Measurements from ENCODE around the gene RPS28. TPM values are rescaled to one million over a fixed set of nuclear protein-coding genes. Genes with fewer than 3 reads are reported as not detected.

The RPS28 gene
- total RNA-seq, 2 donors from 2014 or later, result 158 to 402 TPM

GRCh38 chr19:8334458-8335342, 13.4 kb downstream of the RPS28 start:
- no peak for DNase-seq (ENCODE audit: low spot score)
- peaks cover 9 to 10% of the 10 kb centered on the region in 2 donors for H3K27me3 ChIP-seq

GRCh38 chr19:8335343-8336071, 14.2 kb downstream of the RPS28 start:
- no peak for DNase-seq (ENCODE audit: low spot score)

More at GRCh38 chr19:8334458-8335342, 13.4 kb downstream of the RPS28 start:
- no peak overlapping the region for H3K27ac ChIP-seq
- peak overlapping the region in 1 of 2 donors; percentile 31 for H3K4me3 ChIP-seq
- no peaks in the 10 kb centered on the region for H3K36me3 ChIP-seq
- no peaks in the 10 kb centered on the region for H3K9me3 ChIP-seq
- peaks cover 0 to 26% of the 10 kb centered on the region in 2 donors for H3K4me1 ChIP-seq
- no peak for TF ChIP-seq CTCF (IDR thresholded peaks at IDR 0.05)

GRCh38 chr19:8336072-8336569, 14.8 kb downstream of the RPS28 start:
- H3K9me3 ChIP-seq, result no peaks in the 10 kb centered on the region
- H3K27ac ChIP-seq, result no peak overlapping the region
- H3K36me3 ChIP-seq, result no peaks in the 10 kb centered on the region
- TF ChIP-seq CTCF (IDR thresholded peaks at IDR 0.05), result no peak
- H3K27me3 ChIP-seq, result peaks cover 9 to 10% of the 10 kb centered on the region in 2 donors
- DNase-seq (ENCODE audit: low spot score), result no peak
- H3K4me3 ChIP-seq, result no peak overlapping the region
- H3K4me1 ChIP-seq, result peaks cover 0 to 30% of the 10 kb centered on the region in 2 donors

More at GRCh38 chr19:8335343-8336071, 14.2 kb downstream of the RPS28 start:
- Histone ChIP-seq H3K36me3 (no peaks in the 10 kb centered on the region), H3K4me3 (peak overlapping the region in 1 of 2 donors; percentile 31), H3K4me1 (peaks cover 0 to 29% of the 10 kb centered on the region in 2 donors), H3K27ac (no peak overlapping the region), H3K27me3 (peaks cover 9 to 10% of the 10 kb centered on the region in 2 donors), H3K9me3 (no peaks in the 10 kb centered on the region)
- no peak for TF ChIP-seq CTCF (IDR thresholded peaks at IDR 0.05)

GRCh38 chr19:8336660-8337059, 15.4 kb downstream of the RPS28 start:
- Histone ChIP-seq H3K4me1 (peaks cover 0 to 30% of the 10 kb centered on the region in 2 donors), H3K27me3 (peaks cover 9 to 10% of the 10 kb centered on the region in 2 donors), H3K27ac (no peak overlapping the region)

GRCh38 chr19:8337728-8338127, 16.4 kb downstream of the RPS28 start:
- no peaks in the 10 kb centered on the region for H3K9me3 ChIP-seq
- H3K4me1 ChIP-seq, result peaks cover 0 to 34% of the 10 kb centered on the region in 2 donors
- no peak for DNase-seq (ENCODE audit: low spot score)
- no peaks in the 10 kb centered on the region for H3K36me3 ChIP-seq
- no peak overlapping the region for H3K4me3 ChIP-seq
- H3K27ac ChIP-seq, result no peak overlapping the region
- peaks cover 9 to 10% of the 10 kb centered on the region in 2 donors for H3K27me3 ChIP-seq
- TF ChIP-seq CTCF (IDR thresholded peaks at IDR 0.05), result no peak

More at GRCh38 chr19:8336660-8337059, 15.4 kb downstream of the RPS28 start:
- H3K4me3 ChIP-seq, result no peak overlapping the region
- no peaks in the 10 kb centered on the region for H3K36me3 ChIP-seq
- no peak for DNase-seq (ENCODE audit: low spot score)
- H3K9me3 ChIP-seq, result no peaks in the 10 kb centered on the region
- no peak for TF ChIP-seq CTCF (IDR thresholded peaks at IDR 0.05)

All from right atrium auricular region (tissue), 2 donors.